Endothelial cell of umbilical vein (primary cell): Measurements from ENCODE around the gene FMN2. TPM values are rescaled to one million over a fixed set of nuclear protein-coding genes. Genes with fewer than 3 reads are reported as not detected.

Source experiments
- BruUV-seq: library from RNA; stranded (reverse); fragments of 400-500 nt; replicated peaks from 2 replicates; lab custom pipeline; 2021; lab: Mats Ljungman, UMichigan
- CTCF ChIA-PET: fragments of 300-600, 350-600 bp; sonication (Branson Sonifier 250); formaldehyde crosslinking; loops from one replicate; lab custom pipeline; 2021; ENCODE audit warnings: antibody characterized with exemption, inconsistent platforms; lab: Charles Lee
- POLR2A ChIA-PET: fragments of 300-600, 350-600 bp; sonication (Branson Sonifier 250); formaldehyde crosslinking; loops from one replicate; lab custom pipeline; 2021; ENCODE audit warnings: antibody characterized with exemption, inconsistent platforms; lab: Charles Lee
- DNase-seq: peaks from one replicate; pipeline ENCODE4 v3.0.0-alpha.2; 2011; ENCODE audit warnings: low read depth, low spot score
- FAIRE-seq: peaks from 2 replicates; lab custom pipeline; 2011; peaks lifted over from hg19 to GRCh38; lab: Jason Lieb, UNC
- H2AFZ ChIP-seq: 2 replicates; pipeline ENCODE4 v1.6.0; 2012; ENCODE audit warnings: low read depth, low read length, control low read depth, inconsistent platforms
- H3K27ac ChIP-seq: 2 replicates; pipeline ENCODE4 v1.5.1; 2011; ENCODE audit warnings: low read depth, mild to moderate bottlenecking, control low read depth, low read length, moderate library complexity; ENCODE audit not compliant: insufficient read depth
- H3K27me3 ChIP-seq, 2 experiments: 2 replicates each; pipeline versions ENCODE4 v1.6.0 to v1.6.1; 2011; ENCODE audit warnings: low read length in 2 of 2, mixed read lengths in 1 of 2; ENCODE audit not compliant: control insufficient read depth in 2 of 2, insufficient read depth in 2 of 2
- H3K36me3 ChIP-seq, 2 experiments: 2 replicates in 1 of 2; 3 replicates in 1 of 2; pipeline ENCODE4 v1.5.1; 2011; ENCODE audit warnings: low read length in 2 of 2, mild to moderate bottlenecking in 1 of 2, moderate library complexity in 1 of 2; ENCODE audit not compliant: control insufficient read depth in 2 of 2, insufficient read depth in 2 of 2; ENCODE audit errors: extremely low read depth in 1 of 2
- H3K4me1 ChIP-seq: 3 replicates; pipeline ENCODE4 v1.5.1; 2011; ENCODE audit warnings: mild to moderate bottlenecking, low read length; ENCODE audit not compliant: control insufficient read depth, insufficient read depth; ENCODE audit errors: extremely low read depth
- H3K4me2 ChIP-seq: 2 replicates; pipeline ENCODE4 v1.6.1; 2011; ENCODE audit warnings: low read length, control low read depth, mixed read lengths; ENCODE audit not compliant: insufficient read depth
- H3K4me3 ChIP-seq, 3 experiments: fragments of 200-600 bp in 1 of 3; sonication (generic), shearing (Covaris generic) in 1 of 3; replicated peaks in 1 of 3; 2 replicates each; pipeline ENCODE4 v1.5.1; 2011 to 2016; ENCODE audit warnings: control low read depth in 3 of 3, low read length in 3 of 3, mild to moderate bottlenecking in 2 of 3, inconsistent platforms in 1 of 3, low read depth in 1 of 3, moderate library complexity in 1 of 3; ENCODE audit not compliant: insufficient read depth in 1 of 3
- H3K79me2 ChIP-seq: 2 replicates; pipeline ENCODE4 v1.6.0; 2012; ENCODE audit warnings: low read length, inconsistent platforms; ENCODE audit not compliant: control insufficient read depth, insufficient read depth
- H3K9ac ChIP-seq: replicated peaks from 2 replicates; pipeline ENCODE3; 2011; ENCODE audit warnings: low read length, control low read depth; ENCODE audit not compliant: insufficient read depth; ENCODE audit errors: extremely low read depth
- H3K9me1 ChIP-seq: replicated peaks from 3 replicates; pipeline ENCODE4 v1.6.0; 2011; ENCODE audit warnings: mild to moderate bottlenecking, low read length; ENCODE audit not compliant: control insufficient read depth, insufficient read depth; ENCODE audit errors: extremely low read depth
- H3K9me3 ChIP-seq: replicated peaks from 2 replicates; pipeline ENCODE4 v1.5.1; 2012; ENCODE audit warnings: low read length, inconsistent platforms; ENCODE audit not compliant: control insufficient read depth, insufficient read depth
- H4K20me1 ChIP-seq: replicated peaks from 2 replicates; pipeline ENCODE3; 2011; ENCODE audit warnings: mild to moderate bottlenecking, low read length; ENCODE audit not compliant: control insufficient read depth, insufficient read depth; ENCODE audit errors: extremely low read depth
- CTCF ChIP-seq, 2 donors: IDR thresholded peaks; 1 replicate in 1 of 2; 2 replicates in 1 of 2; pipeline ENCODE4 v1.5.1; 2011; ENCODE audit warnings: low read length in 2 of 2, mild to moderate bottlenecking in 2 of 2, moderate library complexity in 2 of 2, control low read depth in 1 of 2, inconsistent platforms in 1 of 2, low read depth in 1 of 2; ENCODE audit not compliant: insufficient read depth in 1 of 2; ENCODE audit errors: extremely low read depth in 1 of 2
- EZH2 ChIP-seq: IDR thresholded peaks from 2 replicates; pipeline ENCODE4 v1.6.1; 2012; ENCODE audit warnings: borderline replicate concordance, low read depth, mild to moderate bottlenecking, moderate library complexity, low read length, inconsistent platforms; ENCODE audit not compliant: severe bottlenecking
- FOS ChIP-seq: IDR thresholded peaks from 2 replicates; pipeline ENCODE4 v1.6.1; 2011; ENCODE audit warnings: mild to moderate bottlenecking, low read length, moderate library complexity, borderline replicate concordance; ENCODE audit not compliant: insufficient read depth
- GATA2 ChIP-seq: IDR thresholded peaks from 2 replicates; pipeline ENCODE4 v1.7.0; 2011; ENCODE audit warnings: low read depth, mild to moderate bottlenecking, moderate library complexity, mixed read lengths, low read length; ENCODE audit not compliant: insufficient read length, insufficient read depth
- JUN ChIP-seq: IDR thresholded peaks from 2 replicates; pipeline ENCODE4 v1.6.1; 2011; ENCODE audit warnings: borderline replicate concordance, low read depth; ENCODE audit not compliant: insufficient read length, insufficient read depth
- MAX ChIP-seq: IDR thresholded peaks from 2 replicates; pipeline ENCODE4 v1.6.1; 2011; ENCODE audit not compliant: insufficient read depth, insufficient read length
- MYC ChIP-seq: IDR thresholded peaks from one replicate; pipeline ENCODE4 v1.6.1; 2011; ENCODE audit warnings: mild to moderate bottlenecking, low read depth, low read length
- POLR2A ChIP-seq: IDR thresholded peaks from 2 replicates; pipeline ENCODE4 v1.6.1; 2012; ENCODE audit warnings: low read depth, mild to moderate bottlenecking, control low read depth, low read length
- POLR2AphosphoS5 ChIP-seq: IDR thresholded peaks from 2 replicates; pipeline ENCODE4 v1.6.1; 2012; ENCODE audit warnings: low read depth, mild to moderate bottlenecking, control low read depth, low read length, moderate library complexity; ENCODE audit not compliant: insufficient read depth
- dilution Hi-C: fragments of 300-500 bp; cut with MboI; formaldehyde crosslinking; loops from one replicate; pipeline ENCODE4 v1.15.0; 2019; ENCODE audit warnings: low sequenced_read_pairs; ENCODE audit not compliant: extremely low pct_ligation_motif_present
- intact Hi-C: fragments of 100-400 bp; cut with micrococcal nuclease; formaldehyde crosslinking; loops from one replicate; pipeline ENCODE4 v1.10.0; 2022
- polyA plus RNA-seq, 4 experiments: library from polyadenylated mRNA; depleted of rRNA in 3 of 4; stranded (reverse) in 3 of 4; unstranded in 1 of 4; fragments of >200 nt; gene quantifications; 2 replicates each; pipeline versions ENCODE4 v1.2.1 to v1.2.3, GENCODE V29; 2011 to 2012; ENCODE audit warnings: missing spikeins in 1 of 4
- small RNA-seq: library from RNA; depleted of rRNA; stranded (forward); fragments of <200 nt; gene quantifications from one replicate; pipeline ENCODE3, GENCODE V24; 2012; ENCODE audit warnings: low replicate concordance, low read depth; ENCODE audit not compliant: insufficient read depth, insufficient read length
- total RNA-seq: library from RNA; stranded (reverse); gene quantifications from 2 replicates; pipeline ENCODE4 v1.2.3, GENCODE V29; 2021

Gene FMN2
- total and polyA plus RNA-seq, 2 donors (not counting 3 experiments of a cell fraction or from before 2014, with no cell fraction given): not detected

- no peaks in the 10 kb centered on the region for H3K36me3 ChIP-seq
- H3K4me2 ChIP-seq: no peak overlapping the region
- no peak overlapping the region for H3K9ac ChIP-seq
- H3K4me1 ChIP-seq: no peaks in the 10 kb centered on the region
- no peak overlapping the region for H3K4me3 ChIP-seq
- TF ChIP-seq FOS (no peak), MAX (no peak), JUN (no peak), POLR2A (no peak), MYC (no peak), GATA2 (no peak), CTCF (IDR thresholded peaks at IDR 0.05; ENCODE audit: extremely low read depth in 1 of 2, insufficient read depth in 1 of 2, low read depth in 1 of 2, low read length in 2 of 2) (no peak), EZH2 (no peak), POLR2AphosphoS5 (no peak)
- H4K20me1 ChIP-seq: no peaks in the 10 kb centered on the region
- dilution Hi-C loops: no loop called here
- no peak for DNase-seq
- BruUV-seq: no TSS peak
- no peaks in the 10 kb centered on the region for H3K79me2 ChIP-seq
- POLR2A ChIA-PET: no interaction called here
- H3K27ac ChIP-seq: no peak overlapping the region
- H3K9me3 ChIP-seq: peaks cover 7% of the 10 kb centered on the region
- no peak for FAIRE-seq
- CTCF ChIA-PET: no interaction called here
- H2AFZ ChIP-seq: no peak overlapping the region
- no peaks in the 10 kb centered on the region for H3K9me1 ChIP-seq
- intact Hi-C loops: no loop called here
- no peaks in the 10 kb centered on the region for H3K27me3 ChIP-seq
Measured at GRCh38 chr1:240524356-240525069, 432.8 kb downstream of the FMN2 start.

Small RNAs within 50 kb of the gene (small RNA-seq; reads per million reads assigned to genes)
- gene RF00019: not detected
